GM18858 (cell line): ENCODE measurements around the gene EPB41.

Source experiments
- ATAC-seq: cut with Tn5 transposase; IDR thresholded peaks from one replicate; pipeline ENCODE4 v1.9.1; 2021; ENCODE audit not compliant: unreplicated experiment

EPB41 gene

DNA sequence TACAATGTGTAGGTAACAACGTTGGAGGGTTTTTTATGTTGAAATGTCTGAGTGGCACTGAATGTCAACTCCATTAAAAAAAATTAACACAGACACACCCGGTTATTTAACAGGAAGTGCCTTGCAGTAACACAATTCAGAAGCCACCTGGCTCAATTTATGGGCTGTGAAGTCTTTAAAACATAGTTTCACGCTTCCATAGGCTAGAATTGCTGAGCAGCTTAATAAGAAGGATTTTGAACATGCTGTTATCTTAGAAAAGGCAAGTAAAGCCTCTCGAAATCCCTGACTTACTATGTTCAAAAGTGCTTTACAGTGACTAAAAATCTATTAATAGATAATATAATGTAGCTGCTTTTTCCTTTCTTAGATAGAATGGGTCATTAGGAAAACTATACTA, 247.7 kb downstream of the EPB41 start:
- ATAC-seq = no peak

DNA sequence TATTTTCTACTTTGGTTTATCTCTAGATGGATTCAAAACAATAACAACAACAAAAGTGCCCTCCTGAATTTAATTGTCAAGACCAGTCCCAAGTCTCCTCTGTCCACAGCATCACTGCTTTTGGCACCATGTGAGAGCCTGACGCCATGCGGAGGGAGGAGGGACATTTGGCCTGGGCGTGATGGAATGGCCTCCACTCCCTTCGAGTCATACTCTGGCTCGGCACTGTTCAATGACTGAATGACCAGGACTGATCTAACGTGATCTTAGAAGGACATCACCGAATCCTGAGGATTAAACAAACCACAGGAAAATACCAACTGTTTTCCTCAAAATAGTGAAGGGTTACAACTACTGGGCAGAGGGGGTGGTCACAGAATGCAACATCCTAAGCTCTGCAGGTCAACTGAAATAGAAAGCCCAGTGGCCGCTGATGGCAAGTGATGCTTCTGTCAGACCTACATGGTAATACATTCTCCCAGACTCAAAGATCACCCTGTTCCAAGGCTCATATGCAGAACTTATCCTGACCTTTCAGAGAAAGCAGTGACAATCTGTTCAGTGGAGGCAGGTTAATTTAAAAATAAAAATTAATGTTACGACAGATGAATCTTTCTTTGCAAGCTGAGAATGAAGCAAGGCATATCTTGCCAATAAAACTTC, 248.2 kb downstream of the EPB41 start:
- no peak for ATAC-seq

DNA sequence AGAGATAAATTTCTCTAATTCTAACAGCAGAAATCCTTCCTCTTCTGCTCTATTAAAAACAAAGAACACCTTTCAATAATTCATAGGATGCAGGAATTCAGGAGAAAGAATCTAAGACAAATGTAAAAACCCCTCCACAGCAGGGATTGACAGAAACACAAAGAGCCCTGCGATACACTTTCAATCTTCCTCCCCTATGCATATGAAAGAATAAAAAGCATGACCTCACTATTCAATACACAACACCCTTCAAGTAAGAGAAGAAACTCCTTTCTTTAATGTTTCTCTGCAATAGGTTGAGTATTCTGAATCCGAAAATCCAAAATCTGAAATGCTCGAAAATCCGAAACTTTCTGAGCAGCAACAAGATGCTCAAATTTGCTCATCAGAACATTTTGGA, 250.2 kb downstream of the EPB41 start:
- no peak for ATAC-seq

DNA sequence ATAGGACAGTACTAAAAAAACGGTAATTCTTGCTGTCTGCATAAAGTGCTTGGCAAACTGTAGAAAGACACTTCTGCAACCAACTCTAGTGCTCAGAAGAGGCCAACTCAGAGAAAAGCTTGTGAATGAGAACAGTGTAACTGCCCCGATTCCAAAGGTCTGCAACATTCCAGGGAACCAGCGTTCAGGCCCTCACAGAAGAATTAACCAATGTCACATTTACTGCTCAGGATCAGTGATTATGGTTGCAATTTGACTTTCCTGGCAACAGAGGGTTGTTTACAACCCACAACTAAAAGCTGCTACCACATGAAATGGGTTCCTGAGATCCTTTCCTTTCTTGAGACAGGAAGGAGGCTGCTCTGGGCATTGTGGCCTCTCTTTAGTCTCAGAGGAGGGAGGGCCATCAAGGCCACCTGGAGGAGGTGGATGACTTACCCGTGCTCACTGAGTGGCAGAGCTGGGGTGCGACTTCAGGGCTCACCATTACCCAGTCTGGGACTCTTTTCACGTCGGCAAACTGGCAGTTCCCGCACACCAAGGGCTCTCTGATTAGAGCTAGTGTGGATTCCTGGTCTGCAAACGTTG, 252.0 kb downstream of the EPB41 start:
- no peak for ATAC-seq

DNA sequence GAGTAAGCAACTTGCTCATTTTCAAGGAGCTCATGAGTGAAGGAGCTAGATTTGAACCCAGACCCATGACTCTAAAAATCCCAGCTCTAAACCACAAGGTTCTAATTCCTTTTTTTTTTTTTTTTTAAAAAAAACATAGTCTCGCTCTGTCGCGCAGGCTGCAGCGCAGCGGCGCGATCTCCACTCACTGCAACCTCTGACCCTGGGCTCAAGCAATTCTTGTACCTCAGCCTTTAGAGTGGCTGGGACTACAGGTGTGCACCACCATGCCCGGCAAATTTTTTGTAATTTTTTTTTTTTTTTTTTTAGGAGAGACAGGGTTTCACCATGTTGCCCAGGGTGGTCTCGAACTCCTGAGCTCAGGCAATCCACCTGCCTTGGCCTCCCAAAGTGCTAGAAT, 253.5 kb downstream of the EPB41 start:
- no peak for ATAC-seq
